Activated T-cell treated with anti-CD3 and anti-CD28 coated beads, Interleukin-2, amount 50 U/mL, for 48 hours (primary cell): Measurements from ENCODE around the gene NR0B1.

Experiments
- DNase-seq, 2 experiments: peaks; one replicate each; pipeline ENCODE4 v3.0.0-alpha.2; 2020

The NR0B1 gene

DNA sequence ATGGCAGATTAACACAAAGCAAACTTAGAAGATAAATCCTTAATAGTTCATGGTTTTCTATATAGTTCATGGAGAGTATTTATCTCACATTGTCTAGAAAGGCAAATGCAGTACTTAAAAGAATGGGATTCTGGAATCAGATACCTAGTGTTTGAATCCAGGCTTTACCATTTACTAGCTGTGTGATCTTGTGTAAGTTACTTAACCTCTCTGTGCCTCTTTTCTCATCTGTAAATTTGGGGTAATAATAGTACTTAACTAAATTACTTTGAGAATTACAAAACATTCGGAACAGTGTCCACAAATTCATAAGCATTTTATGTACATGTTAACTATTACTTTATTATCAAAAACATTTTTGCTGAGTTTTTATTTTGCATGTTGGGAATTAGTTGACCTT is 46.4 kb downstream of the NR0B1 start:
- DNase-seq = no peak

DNA sequence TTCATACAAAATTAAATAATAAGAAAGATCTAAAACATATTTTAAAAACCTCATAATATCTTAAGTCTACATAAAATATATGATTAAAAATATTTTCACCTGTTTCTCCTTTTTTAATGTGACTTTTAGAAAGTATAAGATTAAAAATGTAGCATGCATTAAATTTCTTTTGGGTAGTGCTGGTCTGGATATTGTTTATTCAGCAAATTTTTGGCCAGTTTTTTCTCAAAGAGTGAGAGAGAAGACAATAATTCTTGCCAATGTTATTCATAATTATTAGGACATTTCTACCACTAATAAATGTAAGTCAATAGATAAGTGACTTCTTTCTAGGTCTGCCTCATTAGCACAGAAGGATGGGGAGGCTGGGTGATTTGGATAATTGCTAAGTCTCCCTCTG is 48.2 kb downstream of the NR0B1 start:
- DNase-seq = no peak

DNA sequence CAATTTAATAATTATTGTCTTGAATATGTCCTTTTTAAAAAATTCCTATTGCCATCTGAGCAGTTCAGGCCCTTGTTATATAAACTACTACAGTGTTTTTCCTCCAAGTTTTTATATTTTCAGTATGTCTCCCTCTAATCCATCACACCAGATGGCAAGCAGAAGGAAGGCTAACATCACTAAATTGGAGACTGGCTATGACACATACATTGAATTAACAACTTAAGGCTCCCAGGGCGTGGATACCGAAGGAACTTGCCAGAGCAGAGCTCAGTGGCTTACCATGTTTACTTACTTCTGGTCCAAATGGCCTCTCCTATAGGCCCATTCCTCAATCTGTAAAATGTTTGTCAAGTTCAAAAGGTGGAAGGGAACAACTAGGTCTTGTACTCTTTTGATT is 49.3 kb downstream of the NR0B1 start:
- DNase-seq = no peak
